SK-N-MC (cell line): ENCODE data around the gene CKAP2L.
"Not testable (repeated sequence)": the region's sequence is repeated elsewhere in the genome, so short reads cannot be mapped to it uniquely, and the experiment has no call there.

ENCODE experiments used
- DNase-seq: peaks from one replicate; pipeline ENCODE4 v3.0.0-alpha.2; 2011; ENCODE audit warnings: low read depth, low spot score
- H3K27ac ChIP-seq: fragments of 200-600 bp; sonication (generic); 2 replicates; pipeline ENCODE4 v1.5.1; 2016; ENCODE audit warnings: mixed run types
- H3K36me3 ChIP-seq: fragments of 200-600 bp; sonication (generic); 2 replicates; pipeline ENCODE4 v1.6.1; 2017; ENCODE audit warnings: antibody characterized with exemption, low read length, mixed read lengths; ENCODE audit not compliant: insufficient read depth
- H3K4me3 ChIP-seq: fragments of 200-600 bp; sonication (generic); 2 replicates; pipeline ENCODE4 v1.5.1; 2016
- H3K9ac ChIP-seq: fragments of 200-600 bp; sonication (generic); 2 replicates; pipeline ENCODE4 v1.8.0; 2017; ENCODE audit warnings: mixed run types, mixed read lengths; ENCODE audit not compliant: insufficient read length
- H3K9me3 ChIP-seq: fragments of 200-600 bp; sonication (generic); 2 replicates; pipeline ENCODE4 v1.6.1; 2017; ENCODE audit warnings: low read depth, mild to moderate bottlenecking, antibody characterized with exemption, low read length, moderate library complexity, mixed read lengths
- EZH2 ChIP-seq: fragments of 200-600 bp; sonication (generic); IDR thresholded peaks from one replicate; pipeline ENCODE4 v1.6.1; 2017; ENCODE audit warnings: antibody characterized with exemption
- FOXP2 ChIP-seq: optimal IDR thresholded peaks from 2 replicates; pipeline ENCODE3; 2011; ENCODE audit warnings: mild to moderate bottlenecking, moderate library complexity; ENCODE audit not compliant: insufficient read depth; ENCODE audit errors: extremely low read length, control extremely low read depth
- POLR2AphosphoS5 ChIP-seq: IDR thresholded peaks from 2 replicates; pipeline ENCODE4 v1.6.1; 2012; ENCODE audit warnings: mild to moderate bottlenecking, low read depth, low read length, borderline replicate concordance

Gene CKAP2L

DNA sequence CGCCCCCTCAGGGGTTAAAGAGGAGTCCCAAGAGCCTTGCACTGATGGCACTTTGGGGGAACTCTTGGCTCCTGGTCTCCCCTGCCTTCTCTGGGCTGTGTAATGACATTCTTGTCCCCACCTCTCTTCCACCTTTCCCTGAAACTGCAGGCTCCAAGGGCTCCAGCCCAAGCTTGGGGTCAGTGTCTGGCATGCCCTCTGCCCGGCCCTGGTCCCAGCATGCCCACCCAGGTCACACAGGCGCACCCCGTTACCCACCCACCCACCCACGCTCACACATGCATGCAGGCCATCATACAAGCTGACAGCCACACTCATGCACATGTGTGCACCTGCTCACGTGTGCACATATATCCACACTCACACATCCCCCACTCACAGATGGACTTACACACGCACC is 50.5 kb downstream of the CKAP2L start:
- TF ChIP-seq EZH2: no peak
- TF ChIP-seq FOXP2: no peak
- no peak for TF ChIP-seq POLR2AphosphoS5
- Histone ChIP-seq H3K36me3 (no peaks in the 10 kb centered on the region), H3K4me3 (no peak overlapping the region), H3K9me3 (no peaks in the 10 kb centered on the region), H3K27ac (no peak overlapping the region), H3K9ac (no peak overlapping the region)
- no peak for DNase-seq

DNA sequence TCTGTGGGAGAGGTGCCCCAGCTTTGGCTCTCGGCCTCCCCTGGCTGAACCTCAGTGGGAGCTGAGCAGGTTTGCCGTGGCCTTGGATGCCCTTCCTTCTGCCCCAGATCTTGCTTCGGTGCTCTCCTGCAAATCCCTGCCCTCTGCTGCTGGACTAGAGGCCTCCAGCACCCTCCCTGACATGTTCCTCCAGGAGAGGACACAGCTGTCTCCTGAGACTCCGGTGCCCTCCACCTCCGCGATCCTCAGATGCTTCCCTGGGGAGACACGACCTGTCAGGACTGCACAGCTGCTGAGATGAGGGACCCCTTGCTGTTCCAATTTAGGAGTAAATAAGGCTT is 50.9 kb downstream of the CKAP2L start:
- DNase-seq: no peak
- no peak overlapping the region for H3K4me3 ChIP-seq
- no peak overlapping the region for H3K9ac ChIP-seq
- no peak overlapping the region for H3K27ac ChIP-seq
- no peaks in the 10 kb centered on the region for H3K9me3 ChIP-seq
- TF ChIP-seq FOXP2 (no peak), EZH2 (no peak), POLR2AphosphoS5 (no peak)
- no peaks in the 10 kb centered on the region for H3K36me3 ChIP-seq

DNA sequence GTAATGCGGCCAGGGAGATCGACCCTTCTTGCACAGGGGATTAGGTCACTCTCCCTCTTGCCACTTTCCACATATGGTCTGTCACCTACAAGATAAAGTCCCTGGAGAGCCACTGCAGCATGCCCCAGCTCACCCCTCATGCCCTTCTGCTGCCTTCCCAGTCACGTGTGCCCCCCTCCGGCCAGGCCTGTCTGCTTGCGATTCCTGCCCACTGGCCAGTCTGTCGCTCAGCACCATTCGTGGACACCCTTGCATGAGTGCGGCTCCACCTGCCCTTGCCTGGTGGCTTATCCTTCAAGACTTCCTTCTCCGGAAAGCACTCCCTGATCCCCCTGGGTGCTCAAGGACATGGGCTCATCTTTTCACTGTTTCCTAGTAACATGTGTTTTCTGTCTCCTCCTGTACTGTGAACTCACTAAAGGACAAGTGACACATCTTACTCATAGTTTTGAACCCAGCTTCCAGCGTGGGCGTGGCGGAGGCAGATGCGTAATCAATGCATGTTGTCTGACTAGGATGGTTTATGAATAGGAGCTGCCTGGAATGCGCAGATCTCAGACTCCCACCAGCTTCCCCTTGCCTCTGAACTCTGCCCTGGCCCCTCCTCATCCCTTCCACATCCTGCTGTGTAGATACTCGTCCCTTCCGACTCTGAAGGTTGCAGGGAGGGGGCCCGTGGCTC is 51.4 kb downstream of the CKAP2L start:
- TF ChIP-seq FOXP2 (no peak), EZH2 (no peak), POLR2AphosphoS5 (no peak)
- Histone ChIP-seq H3K4me3 (no peak overlapping the region), H3K36me3 (no peaks in the 10 kb centered on the region), H3K9me3 (no peaks in the 10 kb centered on the region), H3K27ac (no peak overlapping the region), H3K9ac (no peak overlapping the region)
- DNase-seq: no peak

DNA sequence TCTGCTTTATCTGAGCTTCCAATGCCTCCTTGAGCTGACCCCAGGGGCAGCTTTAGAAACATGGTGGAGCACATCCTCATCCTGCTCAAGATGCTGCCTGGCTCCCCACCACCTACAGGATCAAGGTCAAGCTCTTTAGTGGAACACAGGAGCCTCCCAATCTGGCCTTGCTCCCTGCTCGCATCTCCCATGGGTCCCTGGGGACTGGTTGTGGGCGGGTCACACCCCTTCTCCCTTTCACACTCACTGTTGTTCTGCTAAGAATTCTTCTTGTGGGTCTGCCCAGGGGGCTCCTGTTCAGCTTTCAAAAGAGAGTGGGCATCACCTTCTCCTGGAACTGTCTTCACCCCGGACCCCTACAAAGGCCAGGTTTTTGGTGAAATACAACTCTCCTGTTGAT is 51.9 kb downstream of the CKAP2L start:
- H3K4me3 ChIP-seq: no peak overlapping the region
- TF ChIP-seq EZH2: no peak
- TF ChIP-seq POLR2AphosphoS5: no peak
- no peak for TF ChIP-seq FOXP2
- H3K27ac ChIP-seq: no peak overlapping the region
- no peak for DNase-seq
- no peaks in the 10 kb centered on the region for H3K36me3 ChIP-seq
- no peaks in the 10 kb centered on the region for H3K9me3 ChIP-seq
- no peak overlapping the region for H3K9ac ChIP-seq

DNA sequence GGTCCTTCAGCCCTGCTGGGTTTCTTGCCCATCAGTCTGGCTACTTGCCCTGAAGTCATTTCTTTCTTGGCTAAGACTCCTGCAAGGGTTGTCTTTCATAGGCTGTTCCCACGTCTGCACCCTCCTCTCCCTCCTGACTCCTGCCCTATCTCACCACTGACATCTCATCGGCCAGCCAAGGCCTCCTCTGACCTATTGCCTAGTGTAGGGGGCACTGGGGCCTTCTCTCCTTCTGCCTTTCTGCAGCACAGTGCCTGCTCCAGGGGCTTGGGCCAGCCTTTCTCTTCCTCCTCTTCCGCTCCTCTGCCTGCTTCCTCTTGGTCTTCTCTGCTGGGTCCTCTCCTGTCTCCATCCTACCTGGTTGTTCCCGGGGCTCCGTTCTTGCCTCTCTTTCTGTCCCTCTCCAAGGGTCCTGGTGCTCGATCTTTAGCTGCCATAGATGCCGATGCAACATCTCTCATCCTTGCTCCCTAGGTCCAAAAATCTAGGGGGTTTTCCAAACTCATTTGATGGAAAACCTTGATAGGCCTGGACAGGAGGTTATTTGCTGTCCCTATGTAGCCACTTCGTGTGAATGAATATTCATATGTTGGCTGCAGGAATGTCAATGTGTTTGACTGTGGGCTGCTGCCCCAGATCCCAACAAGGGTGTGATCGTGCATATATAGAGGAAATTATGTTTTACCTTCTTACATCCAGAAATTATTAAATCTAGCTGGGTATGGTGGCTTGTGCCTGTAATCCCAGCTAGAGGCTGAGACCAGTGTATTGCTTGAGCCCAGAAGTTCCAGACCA is 53.3 kb downstream of the CKAP2L start:
- TF ChIP-seq EZH2 (no peak), FOXP2 (no peak), POLR2AphosphoS5 (no peak)
- H3K4me3 ChIP-seq: no peak overlapping the region
- no peaks in the 10 kb centered on the region for H3K9me3 ChIP-seq
- no peak overlapping the region for H3K9ac ChIP-seq
- H3K27ac ChIP-seq: no peak overlapping the region
- no peak for DNase-seq
- H3K36me3 ChIP-seq: no peaks in the 10 kb centered on the region

DNA sequence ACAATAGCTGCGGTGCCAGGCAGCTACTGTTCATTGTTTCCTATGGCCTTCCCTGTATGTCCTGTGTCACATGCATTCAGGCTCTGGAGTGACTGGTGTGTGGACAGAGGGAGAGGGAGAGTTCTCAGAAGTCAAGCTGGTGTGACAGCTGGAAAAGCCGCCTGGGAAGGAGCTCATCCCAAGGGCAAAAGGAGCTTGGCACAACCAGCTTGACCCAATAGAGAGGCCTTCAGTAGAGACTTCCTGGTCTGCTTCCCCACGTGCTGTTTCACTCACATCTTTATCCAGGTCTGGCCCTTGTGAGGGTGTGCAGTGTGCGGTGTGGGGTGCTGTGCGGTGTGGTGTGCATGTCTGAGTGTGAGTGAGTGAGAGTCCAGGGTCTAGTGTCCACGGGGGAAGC is 54.7 kb downstream of the CKAP2L start:
- no peak overlapping the region for H3K4me3 ChIP-seq
- TF ChIP-seq POLR2AphosphoS5 (no peak), EZH2 (no peak)
- no peaks in the 10 kb centered on the region for H3K36me3 ChIP-seq
- H3K9ac ChIP-seq: no peak overlapping the region
- no peak for DNase-seq
- no peaks in the 10 kb centered on the region for H3K9me3 ChIP-seq
- no peak overlapping the region for H3K27ac ChIP-seq

DNA sequence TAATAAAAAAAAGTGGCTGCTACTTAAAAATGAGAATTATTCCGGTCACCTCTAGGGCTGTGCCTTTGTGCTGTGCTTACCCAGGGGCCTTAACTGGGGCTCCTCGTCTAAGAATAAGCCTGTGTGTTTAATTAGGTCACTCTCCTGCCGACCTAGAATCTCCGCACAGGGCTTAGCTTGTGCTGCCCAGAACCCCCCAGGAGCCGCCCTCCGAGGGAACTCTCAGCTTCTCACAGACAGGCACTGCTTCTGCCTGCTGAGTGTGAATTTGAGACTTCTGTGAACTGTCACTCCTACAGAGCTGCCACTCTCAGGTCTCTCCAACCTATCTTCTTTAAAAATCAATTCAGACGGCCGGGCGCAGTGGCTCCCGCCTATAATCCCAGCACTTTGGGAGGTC is 55.4 kb downstream of the CKAP2L start:
- Histone ChIP-seq H3K36me3 (no peaks in the 10 kb centered on the region), H3K27ac (no peak overlapping the region), H3K4me3 (no peak overlapping the region), H3K9me3 (no peaks in the 10 kb centered on the region), H3K9ac (no peak overlapping the region)
- TF ChIP-seq FOXP2: no peak
- TF ChIP-seq EZH2: no peak
- TF ChIP-seq POLR2AphosphoS5: no peak
- no peak for DNase-seq

DNA sequence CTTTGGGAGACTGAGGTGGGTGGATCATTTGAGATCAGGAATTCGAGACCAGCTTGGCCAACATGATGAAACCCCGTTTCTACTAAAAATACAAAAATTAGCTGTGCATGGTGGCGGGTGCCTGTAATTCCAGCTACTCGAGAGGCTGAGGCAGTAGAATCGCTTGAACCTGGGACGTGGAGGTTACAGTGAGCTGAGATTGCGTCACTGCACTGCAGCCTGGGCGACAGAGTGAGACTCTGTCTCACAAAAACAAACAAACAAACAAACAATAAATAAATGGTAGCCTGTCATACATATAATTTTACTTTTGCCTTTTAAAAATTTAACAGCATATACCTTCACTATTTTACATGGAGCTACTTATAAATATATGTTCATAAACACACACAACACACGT is 57.5 kb downstream of the CKAP2L start:
- not testable (repeated sequence) for H3K9ac ChIP-seq, H3K36me3 ChIP-seq, DNase-seq, H3K27ac ChIP-seq, H3K9me3 ChIP-seq, H3K4me3 ChIP-seq

DNA sequence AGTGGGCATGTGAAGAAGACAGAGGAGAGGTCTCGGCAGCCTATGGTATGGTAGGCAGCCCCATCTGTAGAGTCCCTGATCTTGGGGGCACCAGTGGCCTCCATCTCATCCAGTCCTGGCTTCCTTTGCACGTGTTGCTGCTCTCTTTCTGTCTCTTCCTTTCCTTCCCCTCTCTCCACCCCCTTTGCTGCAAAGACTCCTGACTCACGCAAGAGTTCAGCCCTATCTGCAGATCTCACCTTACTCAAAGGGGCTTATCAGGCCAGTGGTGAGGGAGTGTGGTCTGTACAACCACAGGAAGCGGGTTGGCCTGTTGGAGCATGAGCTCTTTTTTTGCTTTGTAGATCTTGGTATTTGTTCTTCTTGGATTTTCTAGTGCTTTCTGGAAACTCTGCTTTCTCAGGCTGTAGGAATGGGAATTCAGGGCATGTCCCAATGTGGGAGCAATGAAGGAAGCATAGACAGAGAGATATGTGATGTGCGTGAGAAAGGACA is 58.2 kb downstream of the CKAP2L start:
- Histone ChIP-seq H3K9ac (no peak overlapping the region), H3K36me3 (no peaks in the 10 kb centered on the region), H3K4me3 (no peak overlapping the region), H3K27ac (no peak overlapping the region), H3K9me3 (no peaks in the 10 kb centered on the region)
- no peak for DNase-seq
- TF ChIP-seq POLR2AphosphoS5 (no peak), EZH2 (no peak), FOXP2 (no peak)
